GM13977 (cell line): ENCODE results near the gene ASMT.

ENCODE experiments used
- DNase-seq: peaks from one replicate; pipeline ENCODE4 v3.0.0; 2012; ENCODE audit warnings: low spot score
- in situ Hi-C: fragments of 300-500 bp; cut with MboI; formaldehyde crosslinking; loops from one replicate; pipeline ENCODE4 v1.12.0; 2022; ENCODE audit warnings: low sequenced_read_pairs, low pct_unique_long_range_greater_than_20kb, mixed read lengths, inconsistent platforms; ENCODE audit not compliant: unreplicated experiment
- TF ChIP-seq, protein P1 (sequence below): IDR thresholded peaks from 2 replicates; pipeline ENCODE4 v1.5.1; 2012; ENCODE audit warnings: mild to moderate bottlenecking, control low read depth; ENCODE audit not compliant: insufficient read depth; ENCODE audit errors: extremely low read depth, missing control alignments

Gene ASMT

DNA sequence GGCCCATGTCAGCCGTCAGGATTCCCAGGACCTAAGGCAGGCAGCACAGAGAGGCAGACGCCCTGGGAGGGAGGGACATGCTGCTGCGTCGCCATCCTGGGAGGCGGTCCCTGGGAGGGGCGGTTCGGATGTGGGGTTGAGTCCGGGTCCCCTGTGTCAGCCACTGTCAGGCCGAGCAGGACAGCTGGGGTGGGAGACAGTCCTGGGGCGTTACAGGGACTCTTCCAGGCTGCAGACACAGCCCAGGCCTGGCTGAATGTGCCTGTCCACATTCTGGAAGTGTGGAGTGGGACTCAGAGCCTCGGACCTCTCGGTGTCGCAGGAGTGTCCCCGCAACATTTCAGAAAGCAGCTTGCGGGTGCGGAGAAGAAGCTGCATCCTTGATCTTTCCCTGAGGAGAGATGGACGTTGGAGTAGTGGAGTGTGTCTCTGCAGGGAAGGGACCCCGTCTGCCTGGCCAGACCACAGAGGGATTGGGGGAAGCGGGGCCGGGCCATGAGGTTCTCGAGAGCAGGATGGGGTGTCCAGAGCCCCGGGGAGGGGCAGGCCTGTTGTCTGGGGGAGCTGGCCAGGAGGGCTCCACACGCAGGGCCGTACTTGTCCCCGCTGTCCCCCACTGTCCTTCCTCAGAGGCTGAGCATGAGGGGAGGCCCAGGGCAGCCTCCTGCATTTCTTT lies 17.4 kb upstream of the ASMT start:
- in situ Hi-C loops: no loop called here
- TF ChIP-seq, protein P1, sequence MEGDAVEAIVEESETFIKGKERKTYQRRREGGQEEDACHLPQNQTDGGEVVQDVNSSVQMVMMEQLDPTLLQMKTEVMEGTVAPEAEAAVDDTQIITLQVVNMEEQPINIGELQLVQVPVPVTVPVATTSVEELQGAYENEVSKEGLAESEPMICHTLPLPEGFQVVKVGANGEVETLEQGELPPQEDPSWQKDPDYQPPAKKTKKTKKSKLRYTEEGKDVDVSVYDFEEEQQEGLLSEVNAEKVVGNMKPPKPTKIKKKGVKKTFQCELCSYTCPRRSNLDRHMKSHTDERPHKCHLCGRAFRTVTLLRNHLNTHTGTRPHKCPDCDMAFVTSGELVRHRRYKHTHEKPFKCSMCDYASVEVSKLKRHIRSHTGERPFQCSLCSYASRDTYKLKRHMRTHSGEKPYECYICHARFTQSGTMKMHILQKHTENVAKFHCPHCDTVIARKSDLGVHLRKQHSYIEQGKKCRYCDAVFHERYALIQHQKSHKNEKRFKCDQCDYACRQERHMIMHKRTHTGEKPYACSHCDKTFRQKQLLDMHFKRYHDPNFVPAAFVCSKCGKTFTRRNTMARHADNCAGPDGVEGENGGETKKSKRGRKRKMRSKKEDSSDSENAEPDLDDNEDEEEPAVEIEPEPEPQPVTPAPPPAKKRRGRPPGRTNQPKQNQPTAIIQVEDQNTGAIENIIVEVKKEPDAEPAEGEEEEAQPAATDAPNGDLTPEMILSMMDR: no peak
- peak; percentile 24 for DNase-seq

- TF ChIP-seq, protein P1: no peak
- DNase-seq: peak; percentile 57
- in situ Hi-C loops: no loop called here
These were observed 16.6 kb upstream of the ASMT start for GRCh38 chrX:1598021-1598875.

DNA sequence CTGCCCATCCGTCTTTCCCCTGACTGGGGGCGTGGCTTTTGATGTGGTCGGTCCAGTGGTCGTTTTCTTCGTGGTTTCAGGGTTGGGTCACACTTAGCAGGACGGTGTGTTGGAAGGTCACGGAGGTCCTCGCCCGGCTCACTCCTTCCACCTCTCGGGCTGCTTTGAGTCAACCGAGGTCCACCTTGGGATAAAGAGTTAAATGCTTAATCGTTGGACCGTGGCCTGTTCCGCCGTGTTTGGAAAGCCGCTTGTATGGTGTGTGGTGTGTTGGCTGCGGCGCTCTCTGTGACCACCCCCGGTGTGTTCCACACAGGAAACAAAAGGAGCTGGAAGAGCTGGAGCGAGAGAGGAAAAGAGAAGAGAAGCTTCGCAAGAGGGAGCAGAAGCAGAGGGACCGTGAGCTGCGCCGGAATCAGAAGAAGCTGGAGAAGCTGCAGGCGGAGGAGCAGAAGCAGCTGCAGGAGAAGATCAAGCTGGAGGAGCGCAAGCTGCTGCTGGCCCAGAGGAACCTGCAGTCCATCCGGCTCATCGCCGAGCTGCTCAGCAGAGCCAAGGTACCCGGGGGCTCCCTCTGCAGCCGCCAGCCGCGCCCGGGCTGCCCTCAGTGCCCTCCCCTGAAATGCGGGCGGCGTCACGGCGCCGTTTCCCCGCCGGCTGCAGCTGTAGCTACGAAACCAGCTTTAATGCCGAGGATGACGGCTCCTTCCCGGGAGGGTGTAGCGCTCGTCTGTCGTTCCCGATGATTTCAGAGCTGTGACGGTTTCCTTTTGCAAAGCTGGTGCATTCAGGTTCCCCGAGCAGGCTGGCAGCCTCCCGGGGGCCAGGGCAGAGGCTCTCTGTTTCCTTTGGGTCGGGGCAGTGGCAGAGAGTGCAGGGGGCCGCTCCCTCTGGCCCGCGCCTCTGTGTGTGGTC lies 15.7 kb upstream of the ASMT start:
- TF ChIP-seq, protein P1: no peak
- DNase-seq: no peak
- in situ Hi-C loops: no loop called here

DNA sequence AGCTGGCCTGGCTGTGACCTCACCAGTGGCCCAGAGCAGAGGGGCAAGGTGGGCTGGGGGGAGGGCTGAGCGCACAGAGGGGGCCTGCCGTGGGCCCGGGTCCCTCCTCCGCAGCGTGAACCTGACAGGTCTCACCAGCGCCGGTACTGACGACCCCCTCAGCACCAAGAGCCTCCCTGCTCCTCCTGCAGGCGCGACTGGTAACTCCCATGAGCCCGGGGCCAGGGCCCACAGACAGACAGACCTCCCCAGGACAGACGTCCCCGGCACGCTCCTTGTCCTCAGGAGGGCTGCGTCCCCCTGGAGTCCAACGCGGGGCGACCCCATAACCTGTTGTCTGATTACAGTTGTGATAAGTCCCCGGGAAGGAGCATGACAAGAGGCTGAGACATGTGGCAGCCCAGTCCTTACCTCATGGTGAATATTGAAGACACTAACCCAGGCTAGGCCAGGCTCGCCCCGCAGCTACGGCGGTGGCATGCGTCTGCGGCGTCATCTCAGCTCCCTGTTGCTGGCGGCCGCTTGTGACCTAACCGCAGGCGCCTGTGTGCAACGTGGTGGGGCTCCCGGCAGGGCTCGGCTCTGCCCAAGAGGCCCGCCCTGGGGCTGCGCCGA lies 15.0 kb upstream of the ASMT start:
- no peak for DNase-seq
- in situ Hi-C loops: no loop called here
- TF ChIP-seq, protein P1: no peak

DNA sequence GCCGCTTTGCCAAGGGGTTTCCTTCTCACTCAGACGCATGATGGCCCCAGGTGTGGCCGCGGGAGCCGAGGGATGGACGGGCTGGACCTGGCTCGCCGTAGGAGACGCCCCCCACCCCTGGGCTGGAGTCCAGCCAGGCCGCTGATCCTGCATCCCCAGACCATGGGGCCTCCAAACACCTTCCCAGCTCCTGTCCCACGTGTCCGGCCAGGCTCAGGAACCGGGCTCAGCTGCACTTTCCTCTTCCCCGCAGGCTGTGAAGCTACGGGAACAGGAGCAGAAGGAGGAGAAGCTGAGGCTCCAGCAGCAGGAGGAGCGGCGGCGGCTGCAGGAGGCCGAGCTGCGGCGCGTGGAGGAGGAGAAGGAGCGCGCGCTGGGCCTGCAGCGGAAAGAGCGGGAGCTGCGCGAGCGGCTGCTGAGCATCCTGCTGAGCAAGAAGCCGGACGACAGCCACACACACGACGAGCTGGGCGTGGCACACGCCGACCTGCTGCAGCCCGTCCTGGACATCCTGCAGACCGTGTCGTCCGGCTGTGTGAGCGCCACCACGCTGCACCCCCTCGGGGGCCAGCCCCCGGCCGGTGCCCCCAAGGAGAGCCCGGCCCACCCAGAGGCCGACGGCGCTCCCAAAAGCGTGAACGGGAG lies 14.3 kb upstream of the ASMT start:
- DNase-seq: no peak
- in situ Hi-C loops: no loop called here
- TF ChIP-seq, protein P1: no peak
